Right lobe of liver (tissue), 6 donors: Measurements from ENCODE around the gene LDB3. TPM values are rescaled to one million over a fixed set of nuclear protein-coding genes. Genes with fewer than 3 reads are reported as not detected.

ENCODE experiments used
- ATAC-seq, 4 donors: fragments of 200-7000 bp; cut with Tn5 transposase; one replicate each; pipeline ENCODE4 v1.9.1; 2020; ENCODE audit warnings: mild to moderate bottlenecking in 4 of 4, moderate library complexity in 4 of 4
- DNase-seq, 3 donors: peaks; one replicate each; pipeline ENCODE4 v3.0.0-alpha.2; 2020
- H3K27ac ChIP-seq, 3 donors: fragments of 200-600 bp; one replicate each; pipeline ENCODE4 v1.8.0; 2022
- H3K27me3 ChIP-seq, 2 donors: fragments of 200-600 bp; one replicate each; pipeline ENCODE4 v1.8.0; 2022
- H3K36me3 ChIP-seq, 4 donors: fragments of 200-600 bp; sonication (generic) in 1 of 4; one replicate each; pipeline versions ENCODE4 v1.5.1 to v1.8.0; 2017 to 2022; ENCODE audit warnings: control low read depth in 1 of 4
- H3K4me1 ChIP-seq, 4 donors: fragments of 200-600 bp; sonication (generic) in 1 of 4; one replicate each; pipeline versions ENCODE4 v1.5.1 to v1.8.0; 2017 to 2022; ENCODE audit warnings: control low read depth in 1 of 4
- H3K4me3 ChIP-seq, 3 donors: fragments of 200-600 bp; one replicate each; pipeline ENCODE4 v1.8.0; 2022
- H3K9me3 ChIP-seq, 4 donors: fragments of 200-600 bp; sonication (generic) in 1 of 4; one replicate each; pipeline versions ENCODE4 v1.5.1 to v1.8.0; 2017 to 2022; ENCODE audit warnings: control low read depth in 1 of 4
- POLR2A ChIP-seq: fragments of 450-650 bp; IDR thresholded peaks from one replicate; pipeline ENCODE4 v1.6.1; 2017; ENCODE audit warnings: antibody characterized with exemption, mild to moderate bottlenecking
- WGBS: methylation state at CpG from one replicate; pipeline ENCODE4 v1.1.6; 2018; ENCODE audit warnings: low coverage, low lambda C conversion rate; ENCODE audit not compliant: insufficient coverage; ENCODE audit errors: missing lambda C conversion rate; 5-methylcytosine and 5-hydroxymethylcytosine counted together
- intact Hi-C, 2 donors: fragments of 100-400 bp; cut with DNase I; formaldehyde crosslinking; loops; one replicate each; pipeline versions ENCODE4 v1.11.2 to v1.14.1; 2022
- total RNA-seq, 6 experiments: library from RNA; depleted of rRNA in 2 of 6; stranded (reverse); fragments of >200 nt in 2 of 6; fragmentation: NEBNext Ultra II Directional in 3 of 6; extraction: Animal tissue kit (Norgen Biotek cat#: 25700) in 3 of 6; gene quantifications; one replicate each; pipeline versions ENCODE4 v1.1.0 to v1.2.4, GENCODE V29; 2016 to 2023
- TF ChIP-seq, protein P1 (sequence below), 4 donors: fragments of 200-600 bp in 3 of 4; fragments of 450-650 bp in 1 of 4; IDR thresholded peaks; one replicate each; pipeline versions ENCODE4 v1.5.1 to v1.8.0; 2016 to 2022; ENCODE audit warnings: antibody characterized with exemption in 4 of 4, mild to moderate bottlenecking in 2 of 4
- donor health status: DM: no; HTN: yes; CAD: no.
- donor health status: DM: no; HTN: no; CAD: no.
- donor health status: DM: no; HTN: no; CAD: no.
- donor health status: DM: no; HTN: yes; CAD: no.
- donor health status: DM: no; HTN: yes; CAD: no.

The LDB3 gene
- total RNA-seq, 6 experiments from 2014 or later: 0.07 to 0.29 (median 0.12) TPM

DNA sequence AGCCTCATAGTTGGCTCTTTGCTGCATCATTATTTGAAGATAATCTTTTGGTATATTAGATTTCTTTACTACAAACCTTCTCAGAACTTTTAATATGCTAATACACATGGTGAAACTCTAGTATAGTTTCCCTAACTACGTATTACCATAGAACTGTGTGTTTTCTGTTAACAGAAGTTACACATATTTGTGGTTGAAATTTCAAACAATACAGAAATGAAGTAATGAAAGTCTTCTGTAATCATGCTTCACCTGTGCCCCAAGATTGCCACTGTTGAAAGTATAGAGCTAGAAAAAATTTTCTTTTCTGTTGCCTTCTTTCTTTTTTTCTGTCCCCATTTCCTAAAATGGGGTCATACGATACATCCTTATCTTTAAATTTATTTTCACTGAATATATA is 97.2 kb downstream of the LDB3 start:
- ATAC-seq (no peak), DNase-seq (no peak)
- 85% methylated on average over 2 of the region's 2 CpGs for WGBS
- no peaks in the 10 kb centered on the region for H3K36me3 ChIP-seq
- no peaks in the 10 kb centered on the region for H3K27me3 ChIP-seq
- H3K9me3 ChIP-seq: no peaks in the 10 kb centered on the region
- H3K27ac ChIP-seq: no peak overlapping the region
- intact Hi-C loops: no loop called here
- H3K4me3 ChIP-seq: no peak overlapping the region
- peaks cover 0 to 5% (median 0%) of the 10 kb centered on the region in 4 donors for H3K4me1 ChIP-seq
- no peak for TF ChIP-seq POLR2A
- TF ChIP-seq, protein P1, sequence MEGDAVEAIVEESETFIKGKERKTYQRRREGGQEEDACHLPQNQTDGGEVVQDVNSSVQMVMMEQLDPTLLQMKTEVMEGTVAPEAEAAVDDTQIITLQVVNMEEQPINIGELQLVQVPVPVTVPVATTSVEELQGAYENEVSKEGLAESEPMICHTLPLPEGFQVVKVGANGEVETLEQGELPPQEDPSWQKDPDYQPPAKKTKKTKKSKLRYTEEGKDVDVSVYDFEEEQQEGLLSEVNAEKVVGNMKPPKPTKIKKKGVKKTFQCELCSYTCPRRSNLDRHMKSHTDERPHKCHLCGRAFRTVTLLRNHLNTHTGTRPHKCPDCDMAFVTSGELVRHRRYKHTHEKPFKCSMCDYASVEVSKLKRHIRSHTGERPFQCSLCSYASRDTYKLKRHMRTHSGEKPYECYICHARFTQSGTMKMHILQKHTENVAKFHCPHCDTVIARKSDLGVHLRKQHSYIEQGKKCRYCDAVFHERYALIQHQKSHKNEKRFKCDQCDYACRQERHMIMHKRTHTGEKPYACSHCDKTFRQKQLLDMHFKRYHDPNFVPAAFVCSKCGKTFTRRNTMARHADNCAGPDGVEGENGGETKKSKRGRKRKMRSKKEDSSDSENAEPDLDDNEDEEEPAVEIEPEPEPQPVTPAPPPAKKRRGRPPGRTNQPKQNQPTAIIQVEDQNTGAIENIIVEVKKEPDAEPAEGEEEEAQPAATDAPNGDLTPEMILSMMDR (IDR thresholded peaks at IDR 0.05): no peak

DNA sequence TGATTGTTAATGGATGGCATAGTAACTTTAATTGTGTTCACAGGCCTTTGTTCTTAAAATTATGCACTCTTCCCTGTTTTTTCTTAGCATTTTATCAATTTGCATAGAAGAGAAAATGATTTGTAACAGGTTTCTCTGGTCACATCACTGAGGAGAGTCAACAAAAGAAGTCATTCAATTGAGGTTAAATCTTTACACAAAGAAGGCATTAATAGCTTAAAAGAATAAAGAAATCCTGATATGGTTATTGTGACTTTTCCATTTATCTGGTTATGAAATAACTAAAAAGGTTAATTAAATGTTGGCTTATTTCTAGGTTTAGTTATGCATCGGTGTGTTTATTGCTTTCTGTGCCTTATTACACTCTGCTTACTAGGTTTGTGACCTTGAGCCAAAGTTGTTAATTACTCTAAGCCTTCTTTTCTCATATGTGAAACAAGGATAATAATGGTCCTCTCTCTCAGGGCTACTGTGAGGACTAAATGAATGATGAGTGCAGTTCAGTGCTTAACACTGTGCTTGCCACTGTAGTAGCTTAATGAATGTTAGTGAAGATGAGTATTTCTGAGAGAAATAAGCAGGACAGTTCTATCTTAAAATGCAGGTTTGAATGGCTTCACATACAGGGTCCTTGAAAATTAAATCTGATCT is 100.2 kb downstream of the LDB3 start:
- ATAC-seq (no peak), DNase-seq (no peak)
- intact Hi-C loops: no loop called here
- Histone ChIP-seq H3K4me3 (no peak overlapping the region), H3K4me1 (peaks cover 0 to under 1% (median 0%) of the 10 kb centered on the region in 4 donors), H3K27me3 (no peaks in the 10 kb centered on the region), H3K36me3 (no peaks in the 10 kb centered on the region), H3K9me3 (no peaks in the 10 kb centered on the region), H3K27ac (no peak overlapping the region)
- 72% methylated on average over 1 of the region's 1 CpG for WGBS
- TF ChIP-seq POLR2A: no peak
- TF ChIP-seq, protein P1 (IDR thresholded peaks at IDR 0.05): no peak

DNA sequence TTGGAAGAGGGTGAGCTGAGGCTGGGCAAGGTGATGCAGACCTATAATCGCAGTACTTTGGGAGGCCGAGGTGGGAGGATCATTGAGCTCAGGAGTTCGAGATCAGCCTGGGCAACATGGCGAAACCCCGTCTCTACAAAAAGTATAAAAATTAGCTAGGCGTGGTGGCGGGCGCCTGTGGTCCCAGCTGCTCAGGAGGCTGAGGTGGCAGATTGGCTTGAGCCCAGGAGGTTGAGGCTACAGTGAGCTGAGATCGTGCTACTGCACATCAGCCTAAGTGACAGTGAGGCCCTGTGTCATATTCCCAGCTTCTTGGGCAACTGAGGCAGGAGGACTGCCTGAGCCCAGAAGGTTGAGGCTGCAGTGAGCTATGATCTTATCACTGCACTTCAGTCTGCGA is 101.7 kb downstream of the LDB3 start:
- TF ChIP-seq, protein P1 (IDR thresholded peaks at IDR 0.05): no peak
- no peak for TF ChIP-seq POLR2A
- no peak for ATAC-seq
- peaks cover 0 to 11% (median 2%) of the 10 kb centered on the region in 4 donors for H3K4me1 ChIP-seq
- no peak overlapping the region for H3K27ac ChIP-seq
- no peaks in the 10 kb centered on the region for H3K9me3 ChIP-seq
- H3K27me3 ChIP-seq: no peaks in the 10 kb centered on the region
- WGBS: 96% methylated on average over 5 of the region's 10 CpGs
- no peaks in the 10 kb centered on the region for H3K36me3 ChIP-seq
- no peak for DNase-seq
- intact Hi-C loops: no loop called here
- H3K4me3 ChIP-seq: no peak overlapping the region

DNA sequence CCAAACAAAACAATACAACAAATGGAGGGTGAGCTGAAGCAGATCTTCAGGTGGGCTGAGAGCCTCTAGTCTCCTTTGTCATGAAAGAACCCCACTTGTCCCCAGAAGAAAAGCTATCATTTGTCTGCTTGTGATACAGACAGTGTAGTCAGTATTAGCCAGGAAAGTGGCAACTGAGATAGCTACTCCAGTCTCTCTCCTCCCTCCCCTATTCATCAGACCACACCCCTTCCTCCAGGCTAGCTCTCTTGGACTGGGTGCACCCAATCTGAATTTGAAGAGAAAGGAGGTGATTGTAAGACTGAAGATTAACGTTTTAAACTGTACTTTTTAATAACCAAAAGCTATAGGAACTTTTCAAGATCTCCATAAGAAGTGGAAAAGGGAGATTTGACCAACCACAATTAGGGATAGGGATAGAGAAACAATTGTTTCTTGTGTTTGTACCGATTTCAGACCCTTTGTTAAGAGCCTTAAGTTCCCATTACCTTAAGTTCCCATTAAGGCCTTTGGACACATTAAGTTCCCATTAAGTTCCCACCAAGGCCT is 102.2 kb downstream of the LDB3 start:
- no peak for TF ChIP-seq POLR2A
- TF ChIP-seq, protein P1 (IDR thresholded peaks at IDR 0.05): no peak
- no peaks in the 10 kb centered on the region for H3K9me3 ChIP-seq
- no peaks in the 10 kb centered on the region for H3K36me3 ChIP-seq
- H3K27me3 ChIP-seq: no peaks in the 10 kb centered on the region
- WGBS: 59% methylated on average over 2 of the region's 2 CpGs
- intact Hi-C loops: no loop called here
- no peak overlapping the region for H3K4me3 ChIP-seq
- peak in 3 of 4 donors; percentile 25 to 46 (median 45) for ATAC-seq
- no peak for DNase-seq
- H3K27ac ChIP-seq: no peak overlapping the region
- peaks cover 0 to 16% (median 2%) of the 10 kb centered on the region in 4 donors for H3K4me1 ChIP-seq
